Ovary (tissue), 3 donors: Measurements from ENCODE around the gene KIF16B.

ENCODE experiments used
- CTCF ChIP-seq, 3 donors: fragments of 450-650 bp in 2 of 3; fragments of 200-600 bp in 1 of 3; IDR thresholded peaks; one replicate each; pipeline versions ENCODE4 v1.5.1 to v1.8.0; 2016 to 2022; ENCODE audit warnings: antibody characterized with exemption in 3 of 3, mild to moderate bottlenecking in 1 of 3
- EP300 ChIP-seq: sonication (generic); formaldehyde crosslinking; IDR thresholded peaks from one replicate; pipeline ENCODE4 v1.6.1; 2017; ENCODE audit warnings: antibody characterized with exemption
- POLR2A ChIP-seq: fragments of 450-650 bp; IDR thresholded peaks from one replicate; pipeline ENCODE4 v1.6.1; 2017; ENCODE audit warnings: antibody characterized with exemption, mild to moderate bottlenecking, moderate library complexity
- donor health status: DM: no; HTN: no; CAD: no.

GRCh38 chr20:16246291-16246690 is 327.0 kb downstream of the KIF16B start:
- TF ChIP-seq EP300 = no peak
- no peak for TF ChIP-seq CTCF (IDR thresholded peaks at IDR 0.05)
- no peak for TF ChIP-seq POLR2A
